ENCODE data around the gene ZMYM2.

DNA sequence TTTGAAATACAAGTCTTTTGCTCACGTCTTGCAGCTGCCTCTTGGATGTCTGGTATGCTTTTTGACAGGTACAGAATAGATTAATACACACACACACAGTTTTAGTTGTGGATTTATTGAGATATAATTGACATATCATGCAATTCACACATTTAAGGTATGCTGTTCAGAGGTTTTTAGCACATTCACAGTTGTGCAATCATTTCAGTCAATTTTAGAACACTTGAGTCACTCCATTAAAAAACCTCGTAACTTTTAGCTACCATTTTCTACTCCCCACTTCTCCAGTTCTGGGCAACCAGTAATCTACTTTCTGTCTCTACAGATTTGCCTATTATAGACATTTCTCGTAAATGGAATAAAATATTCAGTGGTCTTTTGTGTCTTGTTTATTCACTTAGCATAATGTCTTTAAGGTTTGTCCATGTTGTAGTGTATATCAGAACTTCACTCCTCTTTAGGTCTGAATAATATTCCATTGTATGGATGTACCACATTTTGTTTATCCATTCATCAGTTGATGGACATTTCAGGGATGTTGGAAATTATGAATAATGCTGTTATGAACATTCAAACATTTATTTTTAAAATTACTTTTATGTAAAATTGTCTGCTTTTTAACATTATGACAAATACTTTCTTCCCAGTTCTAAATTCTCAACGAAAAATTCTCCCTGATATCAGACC lies 2.5 kb upstream of the ZMYM2 start:
- TF ChIP-seq, protein P1, sequence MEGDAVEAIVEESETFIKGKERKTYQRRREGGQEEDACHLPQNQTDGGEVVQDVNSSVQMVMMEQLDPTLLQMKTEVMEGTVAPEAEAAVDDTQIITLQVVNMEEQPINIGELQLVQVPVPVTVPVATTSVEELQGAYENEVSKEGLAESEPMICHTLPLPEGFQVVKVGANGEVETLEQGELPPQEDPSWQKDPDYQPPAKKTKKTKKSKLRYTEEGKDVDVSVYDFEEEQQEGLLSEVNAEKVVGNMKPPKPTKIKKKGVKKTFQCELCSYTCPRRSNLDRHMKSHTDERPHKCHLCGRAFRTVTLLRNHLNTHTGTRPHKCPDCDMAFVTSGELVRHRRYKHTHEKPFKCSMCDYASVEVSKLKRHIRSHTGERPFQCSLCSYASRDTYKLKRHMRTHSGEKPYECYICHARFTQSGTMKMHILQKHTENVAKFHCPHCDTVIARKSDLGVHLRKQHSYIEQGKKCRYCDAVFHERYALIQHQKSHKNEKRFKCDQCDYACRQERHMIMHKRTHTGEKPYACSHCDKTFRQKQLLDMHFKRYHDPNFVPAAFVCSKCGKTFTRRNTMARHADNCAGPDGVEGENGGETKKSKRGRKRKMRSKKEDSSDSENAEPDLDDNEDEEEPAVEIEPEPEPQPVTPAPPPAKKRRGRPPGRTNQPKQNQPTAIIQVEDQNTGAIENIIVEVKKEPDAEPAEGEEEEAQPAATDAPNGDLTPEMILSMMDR (conservative IDR thresholded peaks at IDR 0.05 in 1 of 2, IDR thresholded peaks at IDR 0.05 in 1 of 2; ENCODE audit: low read depth in 1 of 2, low read length in 2 of 2), result no peak
- TF ChIP-seq EZH2 (IDR thresholded peaks at IDR 0.05; ENCODE audit: low read length, missing control alignments), result no peak

Data from fibroblast of lung (primary cell).